SK-N-MC (cell line): ENCODE data around the gene COL1A2.

Experiments
- EZH2 ChIP-seq: fragments of 200-600 bp; sonication (generic); IDR thresholded peaks from one replicate; pipeline ENCODE4 v1.6.1; 2017; ENCODE audit warnings: antibody characterized with exemption
- POLR2AphosphoS5 ChIP-seq: IDR thresholded peaks from 2 replicates; pipeline ENCODE4 v1.6.1; 2012; ENCODE audit warnings: mild to moderate bottlenecking, low read depth, low read length, borderline replicate concordance

DNA sequence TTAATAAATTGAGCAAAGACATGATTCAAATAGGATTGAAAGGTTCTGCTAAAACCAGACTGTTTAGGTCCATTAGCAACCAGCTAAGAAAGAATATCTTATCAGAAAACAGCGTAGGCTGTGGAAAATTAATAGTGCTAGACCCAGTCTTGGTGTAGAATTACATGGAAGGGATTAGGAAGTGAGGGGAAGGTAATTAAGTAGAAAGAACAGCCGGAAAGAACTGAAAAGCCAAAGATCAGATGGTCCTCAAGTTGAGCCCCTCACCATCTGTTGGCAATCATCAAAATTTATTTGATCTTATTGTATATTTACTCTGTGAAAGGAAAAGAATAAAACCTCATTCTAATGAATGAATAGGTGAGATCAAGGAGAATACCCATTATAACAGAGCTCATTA, 50.1 kb downstream of the COL1A2 start:
- no peak for TF ChIP-seq POLR2AphosphoS5
- TF ChIP-seq EZH2: no peak
